Natural killer cell (primary cell): ENCODE data around the gene IBTK. TPM values are rescaled to one million over a fixed set of nuclear protein-coding genes. Genes with fewer than 3 reads are reported as not detected.
"Not testable (repeated sequence)": the region's sequence is repeated elsewhere in the genome, so short reads cannot be mapped to it uniquely, and the experiment has no call there.

Source experiments
- ATAC-seq, 3 donors: fragments of 150-1000 bp in 2 of 3; fragments of 200-7000 bp in 1 of 3; cut with Tn5 transposase; 1 replicate in 1 of 3; 2 replicates in 2 of 3; pipeline ENCODE4 v1.10.0; 2021; ENCODE audit warnings: mild to moderate bottlenecking in 2 of 3, moderate library complexity in 2 of 3
- DNase-seq, 2 donors: peaks; one replicate each; pipeline versions ENCODE4 v3.0.0 to v3.0.0-alpha.2; 2013 to 2021; ENCODE audit warnings: mixed read lengths in 1 of 2
- H3K27ac ChIP-seq: one replicate; pipeline ENCODE4 v1.5.1; 2013; ENCODE audit warnings: mild to moderate bottlenecking, low read length
- H3K27me3 ChIP-seq: one replicate; pipeline ENCODE4 v1.6.1; 2013; ENCODE audit warnings: low read length; ENCODE audit not compliant: control insufficient read depth, insufficient read depth
- H3K36me3 ChIP-seq: one replicate; pipeline ENCODE4 v1.6.1; 2013; ENCODE audit warnings: low read length; ENCODE audit not compliant: control insufficient read depth, insufficient read depth
- H3K4me1 ChIP-seq: one replicate; pipeline ENCODE4 v1.6.1; 2013; ENCODE audit warnings: low read length; ENCODE audit not compliant: control insufficient read depth, insufficient read depth
- H3K4me3 ChIP-seq: one replicate; pipeline ENCODE4 v1.5.1; 2013; ENCODE audit warnings: low read length
- H3K9me3 ChIP-seq: one replicate; pipeline ENCODE4 v1.6.1; 2013; ENCODE audit warnings: low read length; ENCODE audit not compliant: control insufficient read depth, insufficient read depth
- H3K27ac Mint-ChIP-seq, 2 donors: one replicate each; pipeline ENCODE4 v1.8.0; 2022; ENCODE audit warnings: mild to moderate bottlenecking in 2 of 2, mixed read lengths in 2 of 2, moderate library complexity in 1 of 2
- H3K27me3 Mint-ChIP-seq, 2 donors: one replicate each; pipeline ENCODE4 v1.8.0; 2022; ENCODE audit warnings: low read depth in 2 of 2, mixed read lengths in 2 of 2
- H3K36me3 Mint-ChIP-seq: one replicate; pipeline ENCODE4 v1.8.0; 2022; ENCODE audit warnings: mixed read lengths
- H3K4me1 Mint-ChIP-seq, 2 donors: one replicate each; pipeline ENCODE4 v1.8.0; 2022; ENCODE audit warnings: mixed read lengths in 2 of 2
- H3K4me3 Mint-ChIP-seq: one replicate; pipeline ENCODE4 v1.8.0; 2022; ENCODE audit warnings: mild to moderate bottlenecking, moderate library complexity, mixed read lengths
- H3K9me3 Mint-ChIP-seq, 2 donors: one replicate each; pipeline ENCODE4 v1.8.0; 2022; ENCODE audit warnings: mixed read lengths in 2 of 2
- CTCF ChIP-seq: fragments of 200-600 bp; IDR thresholded peaks from one replicate; pipeline ENCODE4 v1.8.0; 2022; ENCODE audit warnings: antibody characterized with exemption
- WGBS: methylation state at CpG from one replicate; pipeline ENCODE4 v1.1.7; 2013; ENCODE audit warnings: missing lambda C conversion rate; ENCODE audit not compliant: insufficient coverage; 5-methylcytosine and 5-hydroxymethylcytosine counted together
- intact Hi-C: fragments of 100-400 bp; cut with micrococcal nuclease; formaldehyde crosslinking; loops from one replicate; pipeline ENCODE4 v1.14.2; 2022
- total RNA-seq, 4 donors: library from RNA; stranded (reverse); fragments of 120-200 nt in 1 of 4; gene quantifications; one replicate each; pipeline versions ENCODE4 v1.2.3 to v1.2.4, GENCODE V29; 2013 to 2022

IBTK gene
- total RNA-seq, 3 donors from 2014 or later (not counting 1 experiment from before 2014, with no cell fraction given), result 18.3 to 23.5 (median 22.2) TPM

- Histone ChIP-seq H3K9me3 (no peaks in the 10 kb centered on the region), H3K4me3 (no peak overlapping the region), H3K27me3 (no peaks in the 10 kb centered on the region), H3K27ac (no peak overlapping the region), H3K4me1 (no peaks in the 10 kb centered on the region), H3K36me3 (peaks cover 48% of the 10 kb centered on the region)
- H3K27ac Mint-ChIP-seq, result no peak overlapping the region
- peaks cover 4 to 22% of the 10 kb centered on the region in 2 donors for H3K4me1 Mint-ChIP-seq
- no peaks in the 10 kb centered on the region for H3K9me3 Mint-ChIP-seq
- no peak for DNase-seq
- peaks cover 21% of the 10 kb centered on the region for H3K36me3 Mint-ChIP-seq
- TF ChIP-seq CTCF, result no peak
- no peak overlapping the region for H3K4me3 Mint-ChIP-seq
- ATAC-seq, result no peak
- intact Hi-C loops, result no loop called here
- no peaks in the 10 kb centered on the region for H3K27me3 Mint-ChIP-seq
Measured at GRCh38 chr6:82204020-82204419, 43.5 kb downstream of the IBTK start.

- no peak overlapping the region for H3K27ac ChIP-seq
- no peak overlapping the region for H3K4me3 Mint-ChIP-seq
- peaks cover 66% of the 10 kb centered on the region for H3K36me3 ChIP-seq
- no peaks in the 10 kb centered on the region for H3K9me3 ChIP-seq
- no peaks in the 10 kb centered on the region for H3K9me3 Mint-ChIP-seq
- H3K36me3 Mint-ChIP-seq, result peaks cover 11% of the 10 kb centered on the region
- TF ChIP-seq CTCF, result no peak
- no peak overlapping the region for H3K27ac Mint-ChIP-seq
- WGBS, result over 99% methylated on average over 4 of the region's 4 CpGs
- ATAC-seq (no peak), DNase-seq (no peak)
- H3K4me1 Mint-ChIP-seq, result no peaks in the 10 kb centered on the region
- H3K27me3 ChIP-seq, result no peaks in the 10 kb centered on the region
- H3K4me3 ChIP-seq, result no peak overlapping the region
- intact Hi-C loops, result no loop called here
- H3K4me1 ChIP-seq, result no peaks in the 10 kb centered on the region
- no peaks in the 10 kb centered on the region for H3K27me3 Mint-ChIP-seq
Measured at GRCh38 chr6:82197784-82198183, 49.8 kb downstream of the IBTK start.

- H3K27me3 Mint-ChIP-seq, H3K4me1 Mint-ChIP-seq, ATAC-seq, H3K27ac Mint-ChIP-seq, H3K4me1 ChIP-seq, H3K27me3 ChIP-seq, H3K9me3 Mint-ChIP-seq, intact Hi-C loops, H3K9me3 ChIP-seq, H3K4me3 Mint-ChIP-seq, H3K4me3 ChIP-seq, DNase-seq, H3K27ac ChIP-seq: not testable (repeated sequence)
- peaks cover 61% of the 10 kb centered on the region for H3K36me3 ChIP-seq
- peaks cover 11% of the 10 kb centered on the region for H3K36me3 Mint-ChIP-seq
- WGBS, result 92% methylated on average over 5 of the region's 5 CpGs
Measured at GRCh38 chr6:82197245-82197644, 50.3 kb downstream of the IBTK start.

- Mint-ChIP-seq H3K9me3 (no peaks in the 10 kb centered on the region), H3K36me3 (peaks cover 11% of the 10 kb centered on the region)
Measured at GRCh38 chr6:82196161-82196560, 51.4 kb downstream of the IBTK start.

More at GRCh38 chr6:82196161-82196560, 51.4 kb downstream of the IBTK start:
- DNase-seq, result no peak
- no peaks in the 10 kb centered on the region for H3K27me3 Mint-ChIP-seq
- no peaks in the 10 kb centered on the region for H3K27me3 ChIP-seq
- no peak overlapping the region for H3K27ac ChIP-seq
- no peaks in the 10 kb centered on the region for H3K4me1 Mint-ChIP-seq
- H3K9me3 ChIP-seq, result no peaks in the 10 kb centered on the region
- H3K4me1 ChIP-seq, result no peaks in the 10 kb centered on the region
- no peak overlapping the region for H3K27ac Mint-ChIP-seq
- no peak overlapping the region for H3K4me3 ChIP-seq
- H3K36me3 ChIP-seq, result peaks cover 64% of the 10 kb centered on the region
- TF ChIP-seq CTCF, result no peak
- no peak for ATAC-seq
- no peak overlapping the region for H3K4me3 Mint-ChIP-seq
- intact Hi-C loops, result no loop called here
